Spleen (tissue), 13 donors: ENCODE results near the gene PDE4DIP. TPM values are rescaled to one million over a fixed set of nuclear protein-coding genes. Genes with fewer than 3 reads are reported as not detected.
"Not testable (repeated sequence)": the region's sequence is repeated elsewhere in the genome, so short reads cannot be mapped to it uniquely, and the experiment has no call there.

Source experiments
- DNase-seq: peaks from one replicate; pipeline ENCODE4 v3.0.0-alpha.2; 2020
- H3K27ac ChIP-seq, 8 donors: fragments of 200-600 bp; sonication (generic) in 7 of 8; 1 replicate in 4 of 8; 2 replicates in 4 of 8; pipeline versions ENCODE4 v1.5.0 to v1.8.0; 2016 to 2021; ENCODE audit warnings: inconsistent platforms in 4 of 8, mild to moderate bottlenecking in 4 of 8, moderate library complexity in 1 of 8
- H3K27me3 ChIP-seq, 7 donors: fragments of 200-600 bp; sonication (generic) in 6 of 7; replicated peaks in 1 of 7; 1 replicate in 4 of 7; 2 replicates in 3 of 7; pipeline versions ENCODE4 v1.5.0 to v1.8.0; 2016 to 2021; ENCODE audit warnings: inconsistent platforms in 3 of 7, mild to moderate bottlenecking in 1 of 7
- H3K36me3 ChIP-seq, 6 donors: fragments of 200-600 bp; sonication (generic) in 5 of 6; 1 replicate in 4 of 6; 2 replicates in 2 of 6; pipeline versions ENCODE4 v1.5.0 to v1.8.0; 2016 to 2021; ENCODE audit warnings: inconsistent platforms in 2 of 6
- H3K4me1 ChIP-seq, 6 donors: fragments of 200-600 bp; sonication (generic) in 5 of 6; 1 replicate in 3 of 6; 2 replicates in 3 of 6; pipeline versions ENCODE4 v1.5.0 to v1.8.0; 2016 to 2021; ENCODE audit warnings: inconsistent platforms in 3 of 6
- H3K4me3 ChIP-seq, 8 donors: fragments of 200-600 bp; sonication (generic) in 7 of 8; 1 replicate in 4 of 8; 2 replicates in 4 of 8; pipeline versions ENCODE4 v1.5.0 to v1.8.0; 2016 to 2021; ENCODE audit warnings: inconsistent platforms in 4 of 8, mild to moderate bottlenecking in 4 of 8, moderate library complexity in 2 of 8
- H3K9me3 ChIP-seq, 8 donors: fragments of 200-600 bp; sonication (generic) in 7 of 8; 1 replicate in 4 of 8; 2 replicates in 4 of 8; pipeline versions ENCODE4 v1.5.0 to v1.8.0; 2016 to 2021; ENCODE audit warnings: inconsistent platforms in 4 of 8
- WGBS, 5 donors: extraction: QIAGEN DNeasy Blood & Tissue Kit in 3 of 5; methylation state at CpG; one replicate each; pipeline versions ENCODE4 v1.1.5 to v1.1.7; 2013 to 2018; 5-methylcytosine and 5-hydroxymethylcytosine counted together
- intact Hi-C: fragments of 100-400 bp; cut with DNase I; formaldehyde crosslinking; loops from one replicate; pipeline ENCODE4 v1.15.0; 2023; ENCODE audit warnings: low total_unique reads
- long read RNA-seq, 2 donors: transcript quantifications; one replicate each; lab custom pipeline, GENCODE V29; 2026
- polyA plus RNA-seq, 3 donors: library from polyadenylated mRNA; stranded (reverse); fragments of 200-250 nt; gene quantifications; one replicate each; pipeline ENCODE4 v1.2.1, GENCODE V29; 2013
- total RNA-seq, 7 donors: library from RNA; depleted of rRNA in 3 of 7; stranded (reverse); fragments of >200 nt in 3 of 7; fragmentation: NEBNext Ultra II Directional in 4 of 7; extraction: Animal tissue kit (Norgen Biotek cat#: 25700) in 4 of 7; gene quantifications; one replicate each; pipeline versions ENCODE4 v1.1.0 to v1.2.1, GENCODE V29; 2016 to 2021
- donor health status: healthy with polysubstance abuse.
- donor health status: DM: no; HTN: no; CAD: no; lungs with moderate emphysema.
- donor health status: DM: no; HTN: no; CAD: no.
- donor health status: Bipolar disorder and iron deficiency.
- donor health status: healthy.
- donor health status: DM: no; HTN: no; CAD: no.
- donor health status: DM: yes; HTN: yes; CAD: no.

Gene PDE4DIP
- total RNA-seq (10 to 100 TPM; 37.2 to 91.3 (median 49.2) TPM), polyA plus RNA-seq (10 to 100 TPM; 10.1 to 18.1 (median 10.3) TPM)
- long read RNA-seq, donor 1, partial matches to known transcripts: 5 of 5 reads
- long read RNA-seq, donor 1, other reads (novel, unspliced or antisense): 0 of 5 reads
- long read RNA-seq, donor 2, partial matches to known transcripts: 0 of 1 reads
- long read RNA-seq, donor 2, other reads (novel, unspliced or antisense): 0 of 1 reads

GRCh38 chr1:148844220-148844619, at the start of gene PDE4DIP:
Gene PDE4DIP (plus strand): TSS chr1:148844428. CDS start chr1:148844775, 347 bp downstream.
- H3K4me1 ChIP-seq, H3K27me3 ChIP-seq, intact Hi-C loops, H3K36me3 ChIP-seq, H3K4me3 ChIP-seq, H3K27ac ChIP-seq, H3K9me3 ChIP-seq: not testable (repeated sequence)
- WGBS, 5 donors: 0 to 1% (median 0%) methylated on average over 2 to 15 of the region's 36 CpGs; no CpG with 5 or more reads in 2 of the 5 donors
- DNase-seq: peak; percentile 72

- DNase-seq, H3K27me3 ChIP-seq, intact Hi-C loops, H3K9me3 ChIP-seq, H3K27ac ChIP-seq, H3K36me3 ChIP-seq, H3K4me3 ChIP-seq, H3K4me1 ChIP-seq: not testable (repeated sequence)
- WGBS, 5 donors: no CpG with 5 or more reads among the region's 50 CpGs
Observed at GRCh38 chr1:148808268-148808928, 35.8 kb upstream of the PDE4DIP start.

GRCh38 chr1:148808929-148809283, 35.3 kb upstream of the PDE4DIP start:
- H3K9me3 ChIP-seq, H3K4me3 ChIP-seq, H3K27me3 ChIP-seq, DNase-seq, H3K27ac ChIP-seq, H3K36me3 ChIP-seq, H3K4me1 ChIP-seq, intact Hi-C loops: not testable (repeated sequence)
- WGBS, 5 donors: no CpG with 5 or more reads among the region's 6 CpGs

GRCh38 chr1:148822180-148822579, 22.0 kb upstream of the PDE4DIP start:
- H3K4me3 ChIP-seq, H3K4me1 ChIP-seq, intact Hi-C loops, H3K27me3 ChIP-seq, H3K36me3 ChIP-seq, H3K9me3 ChIP-seq, H3K27ac ChIP-seq, DNase-seq: not testable (repeated sequence)
- 60 to 100% (median 90%) methylated on average over 1 of the region's 7 CpGs; no CpG with 5 or more reads in 1 of the 5 donors for WGBS, 5 donors

GRCh38 chr1:148823822-148824221, 20.4 kb upstream of the PDE4DIP start:
- intact Hi-C loops, H3K9me3 ChIP-seq, H3K36me3 ChIP-seq, H3K27ac ChIP-seq, H3K4me1 ChIP-seq, H3K4me3 ChIP-seq, DNase-seq, H3K27me3 ChIP-seq: not testable (repeated sequence)
- 75% methylated on average over 1 of the region's 2 CpGs; no CpG with 5 or more reads in 4 of the 5 donors for WGBS, 5 donors

GRCh38 chr1:148825029-148825428, 19.2 kb upstream of the PDE4DIP start:
- H3K9me3 ChIP-seq: not testable (repeated sequence)

GRCh38 chr1:148828531-148828930, 15.7 kb upstream of the PDE4DIP start:
- 29 to 74% (median 43%) methylated on average over 1 to 2 of the region's 2 CpGs for WGBS, 5 donors
- H3K9me3 ChIP-seq, H3K27me3 ChIP-seq, H3K4me3 ChIP-seq, H3K27ac ChIP-seq, H3K36me3 ChIP-seq, intact Hi-C loops, H3K4me1 ChIP-seq, DNase-seq: not testable (repeated sequence)

More at GRCh38 chr1:148825029-148825428, 19.2 kb upstream of the PDE4DIP start:
- WGBS, 5 donors: no CpG with 5 or more reads among the region's 2 CpGs
- H3K27me3 ChIP-seq, H3K36me3 ChIP-seq, H3K4me3 ChIP-seq, intact Hi-C loops, H3K4me1 ChIP-seq, DNase-seq, H3K27ac ChIP-seq: not testable (repeated sequence)

GRCh38 chr1:148828962-148829361, 15.3 kb upstream of the PDE4DIP start:
- H3K4me1 ChIP-seq, H3K9me3 ChIP-seq, H3K4me3 ChIP-seq, intact Hi-C loops, H3K36me3 ChIP-seq, DNase-seq, H3K27me3 ChIP-seq, H3K27ac ChIP-seq: not testable (repeated sequence)

- H3K4me3 ChIP-seq, intact Hi-C loops, DNase-seq, H3K4me1 ChIP-seq, H3K27me3 ChIP-seq, H3K36me3 ChIP-seq, H3K9me3 ChIP-seq, H3K27ac ChIP-seq: not testable (repeated sequence)
- WGBS, 5 donors: no CpG with 5 or more reads among the region's 3 CpGs
Observed at GRCh38 chr1:148829365-148829764, 14.9 kb upstream of the PDE4DIP start.

- intact Hi-C loops: not testable (repeated sequence)
Observed at GRCh38 chr1:148841262-148841661, 3.0 kb upstream of the PDE4DIP start.

GRCh38 chr1:148844651-148845050, 423 bp downstream of the PDE4DIP start:
- H3K4me3 ChIP-seq, H3K9me3 ChIP-seq, H3K27ac ChIP-seq, intact Hi-C loops, DNase-seq, H3K36me3 ChIP-seq, H3K27me3 ChIP-seq, H3K4me1 ChIP-seq: not testable (repeated sequence)
- no CpG with 5 or more reads among the region's 14 CpGs for WGBS, 5 donors

More at GRCh38 chr1:148841262-148841661, 3.0 kb upstream of the PDE4DIP start:
- not testable (repeated sequence) for H3K4me3 ChIP-seq, H3K4me1 ChIP-seq, H3K36me3 ChIP-seq, H3K9me3 ChIP-seq, H3K27ac ChIP-seq, DNase-seq, H3K27me3 ChIP-seq
- 82% methylated on average over 1 of the region's 1 CpG; no CpG with 5 or more reads in 4 of the 5 donors for WGBS, 5 donors
